Sigmoid colon (tissue), 7 donors: Measurements from ENCODE around the gene GAB2. TPM values are rescaled to one million over a fixed set of nuclear protein-coding genes. Genes with fewer than 3 reads are reported as not detected.
A peak's percentile ranks its signal among the peaks of the same experiment; 100 is the strongest.
"Not testable (repeated sequence)": the region's sequence is repeated elsewhere in the genome, so short reads cannot be mapped to it uniquely, and the experiment has no call there.

ENCODE experiments used
- DNase-seq: peaks from one replicate; pipeline ENCODE4 v3.0.0-alpha.2; 2019
- H3K27ac ChIP-seq, 4 donors: fragments of 200-600 bp; sonication (generic); one replicate each; pipeline ENCODE4 v1.5.1; 2016 to 2019; ENCODE audit warnings: mild to moderate bottlenecking in 1 of 4
- H3K27me3 ChIP-seq, 3 donors: fragments of 200-600 bp; sonication (generic); one replicate each; pipeline ENCODE4 v1.5.1; 2019; ENCODE audit warnings: mild to moderate bottlenecking in 1 of 3
- H3K36me3 ChIP-seq, 4 donors: fragments of 200-600 bp; sonication (generic); one replicate each; pipeline ENCODE4 v1.5.1; 2016 to 2019
- H3K4me1 ChIP-seq, 4 donors: fragments of 200-600 bp; sonication (generic); one replicate each; pipeline ENCODE4 v1.5.1; 2017 to 2019
- H3K4me3 ChIP-seq, 4 donors: fragments of 200-600 bp; sonication (generic); one replicate each; pipeline ENCODE4 v1.5.1; 2017 to 2019; ENCODE audit warnings: mild to moderate bottlenecking in 2 of 4, moderate library complexity in 1 of 4
- H3K9me3 ChIP-seq, 4 donors: fragments of 200-600 bp in 3 of 4; sonication (generic) in 3 of 4; one replicate each; pipeline versions ENCODE4 v1.5.1 to v1.6.1; 2013 to 2019
- EP300 ChIP-seq, 4 donors: sonication (generic); formaldehyde crosslinking; IDR thresholded peaks; one replicate each; pipeline ENCODE4 v1.6.1; 2017; ENCODE audit warnings: antibody characterized with exemption in 4 of 4
- POLR2A ChIP-seq, 2 donors: fragments of 450-650 bp; IDR thresholded peaks; one replicate each; pipeline ENCODE4 v1.6.1; 2016; ENCODE audit warnings: antibody characterized with exemption in 2 of 2, mild to moderate bottlenecking in 2 of 2, moderate library complexity in 2 of 2
- POLR2AphosphoS5 ChIP-seq, 4 donors: sonication (generic); formaldehyde crosslinking; IDR thresholded peaks; one replicate each; pipeline ENCODE4 v1.6.1; 2017; ENCODE audit warnings: antibody characterized with exemption in 4 of 4
- WGBS, 2 donors: extraction: QIAGEN DNeasy Blood & Tissue Kit; methylation state at CpG; one replicate each; pipeline ENCODE4 v1.1.7; 2013; 5-methylcytosine and 5-hydroxymethylcytosine counted together
- intact Hi-C: fragments of 100-400 bp; cut with DNase I; formaldehyde crosslinking; loops from one replicate; pipeline ENCODE4 v1.15.1; 2023
- polyA plus RNA-seq, 3 donors: library from polyadenylated mRNA; stranded (reverse); fragments of 200-250 nt; gene quantifications; one replicate each; pipeline ENCODE4 v1.2.3, GENCODE V29; 2013
- total RNA-seq, 4 donors: library from RNA; depleted of rRNA; stranded (reverse); fragments of >200 nt; gene quantifications; one replicate each; pipeline ENCODE4 v1.1.0, GENCODE V29; 2016
- TF ChIP-seq, protein P1 (sequence below), 4 experiments: fragments of 450-650 bp in 3 of 4; fragments of 200-600 bp in 1 of 4; IDR thresholded peaks; one replicate each; pipeline ENCODE4 v1.5.1; 2016 to 2019; ENCODE audit warnings: antibody characterized with exemption in 4 of 4, mild to moderate bottlenecking in 3 of 4, moderate library complexity in 2 of 4
- donor health status: healthy with polysubstance abuse.
- donor health status: Bipolar disorder and iron deficiency.
- donor health status: healthy.

The GAB2 gene
- total and polyA plus RNA-seq, 7 donors: 10.8 to 23.5 (median 13.6) TPM

GRCh38 chr11:78274739-78275138, 142.9 kb downstream of the GAB2 start:
- TF ChIP-seq POLR2AphosphoS5 (IDR thresholded peaks at IDR 0.05) (no peak), EP300 (IDR thresholded peaks at IDR 0.05) (no peak), POLR2A (IDR thresholded peaks at IDR 0.05) (no peak)
- TF ChIP-seq, protein P1, sequence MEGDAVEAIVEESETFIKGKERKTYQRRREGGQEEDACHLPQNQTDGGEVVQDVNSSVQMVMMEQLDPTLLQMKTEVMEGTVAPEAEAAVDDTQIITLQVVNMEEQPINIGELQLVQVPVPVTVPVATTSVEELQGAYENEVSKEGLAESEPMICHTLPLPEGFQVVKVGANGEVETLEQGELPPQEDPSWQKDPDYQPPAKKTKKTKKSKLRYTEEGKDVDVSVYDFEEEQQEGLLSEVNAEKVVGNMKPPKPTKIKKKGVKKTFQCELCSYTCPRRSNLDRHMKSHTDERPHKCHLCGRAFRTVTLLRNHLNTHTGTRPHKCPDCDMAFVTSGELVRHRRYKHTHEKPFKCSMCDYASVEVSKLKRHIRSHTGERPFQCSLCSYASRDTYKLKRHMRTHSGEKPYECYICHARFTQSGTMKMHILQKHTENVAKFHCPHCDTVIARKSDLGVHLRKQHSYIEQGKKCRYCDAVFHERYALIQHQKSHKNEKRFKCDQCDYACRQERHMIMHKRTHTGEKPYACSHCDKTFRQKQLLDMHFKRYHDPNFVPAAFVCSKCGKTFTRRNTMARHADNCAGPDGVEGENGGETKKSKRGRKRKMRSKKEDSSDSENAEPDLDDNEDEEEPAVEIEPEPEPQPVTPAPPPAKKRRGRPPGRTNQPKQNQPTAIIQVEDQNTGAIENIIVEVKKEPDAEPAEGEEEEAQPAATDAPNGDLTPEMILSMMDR (IDR thresholded peaks at IDR 0.05): no peak
- no peak for DNase-seq
- H3K4me1 ChIP-seq: no peaks in the 10 kb centered on the region
- H3K36me3 ChIP-seq: no peaks in the 10 kb centered on the region
- H3K4me3 ChIP-seq: no peak overlapping the region
- WGBS, 2 donors: 91% methylated on average over 3 of the region's 3 CpGs
- peaks cover 0 to 2% (median 0%) of the 10 kb centered on the region in 4 donors for H3K9me3 ChIP-seq
- no peaks in the 10 kb centered on the region for H3K27me3 ChIP-seq
- H3K27ac ChIP-seq: no peak overlapping the region
- intact Hi-C loops: no loop called here

DNA sequence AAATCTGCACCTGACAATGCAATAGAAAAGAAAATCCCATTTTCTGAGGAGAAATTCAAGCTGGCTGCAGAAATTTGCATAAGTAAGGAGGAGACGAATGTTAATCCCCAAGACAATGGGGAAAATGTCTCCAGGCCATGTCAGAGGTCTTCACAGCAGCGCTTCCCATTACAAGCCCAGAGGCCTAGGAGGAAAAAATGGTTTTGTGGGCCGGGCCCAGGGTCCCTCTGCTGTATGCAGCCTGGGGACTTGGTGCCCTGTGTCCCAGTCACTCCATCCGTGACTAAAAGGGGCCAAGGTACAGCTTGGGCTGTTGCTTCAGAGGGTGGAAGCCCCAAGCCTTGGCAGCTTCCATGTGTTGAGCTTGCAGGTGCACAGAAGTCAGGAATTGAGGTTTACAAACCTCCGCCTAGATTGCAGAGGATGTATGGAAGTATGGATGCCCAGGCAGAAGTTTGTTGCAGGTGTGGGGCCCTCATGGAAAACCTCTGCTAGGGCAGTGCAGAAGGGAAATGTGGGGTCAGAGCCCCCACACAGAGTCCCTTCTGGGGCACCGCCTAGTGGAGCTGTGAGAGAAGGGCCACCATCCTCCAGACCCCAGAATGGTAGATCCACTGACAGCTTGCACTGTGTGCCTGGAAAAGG, 144.9 kb downstream of the GAB2 start:
- H3K4me3 ChIP-seq, H3K9me3 ChIP-seq, DNase-seq, intact Hi-C loops, H3K27me3 ChIP-seq, H3K36me3 ChIP-seq, H3K4me1 ChIP-seq, H3K27ac ChIP-seq: not testable (repeated sequence)
- WGBS, 2 donors: 97 to 98% methylated on average over 6 of the region's 6 CpGs

- DNase-seq, H3K36me3 ChIP-seq, H3K4me1 ChIP-seq, H3K27me3 ChIP-seq, H3K4me3 ChIP-seq, H3K27ac ChIP-seq, H3K9me3 ChIP-seq, intact Hi-C loops: not testable (repeated sequence)
- 82 to 88% methylated on average over 2 of the region's 2 CpGs for WGBS, 2 donors
These were observed 145.8 kb downstream of the GAB2 start for GRCh38 chr11:78271801-78272200.

GRCh38 chr11:78270971-78271370, 146.6 kb downstream of the GAB2 start:
- TF ChIP-seq POLR2A (IDR thresholded peaks at IDR 0.05): no peak
- TF ChIP-seq POLR2AphosphoS5 (IDR thresholded peaks at IDR 0.05): no peak
- TF ChIP-seq EP300 (IDR thresholded peaks at IDR 0.05): no peak
- TF ChIP-seq, protein P1 (IDR thresholded peaks at IDR 0.05): no peak
- H3K36me3 ChIP-seq: no peaks in the 10 kb centered on the region
- peaks cover 0 to 2% (median 0%) of the 10 kb centered on the region in 4 donors for H3K9me3 ChIP-seq
- no peak for DNase-seq
- no peaks in the 10 kb centered on the region for H3K27me3 ChIP-seq
- peaks cover 0 to 6% (median 0%) of the 10 kb centered on the region in 4 donors for H3K4me1 ChIP-seq
- WGBS, 2 donors: 92 to 93% methylated on average over 2 of the region's 2 CpGs
- no peak overlapping the region for H3K4me3 ChIP-seq
- intact Hi-C loops: no loop called here
- H3K27ac ChIP-seq: no peak overlapping the region

DNA sequence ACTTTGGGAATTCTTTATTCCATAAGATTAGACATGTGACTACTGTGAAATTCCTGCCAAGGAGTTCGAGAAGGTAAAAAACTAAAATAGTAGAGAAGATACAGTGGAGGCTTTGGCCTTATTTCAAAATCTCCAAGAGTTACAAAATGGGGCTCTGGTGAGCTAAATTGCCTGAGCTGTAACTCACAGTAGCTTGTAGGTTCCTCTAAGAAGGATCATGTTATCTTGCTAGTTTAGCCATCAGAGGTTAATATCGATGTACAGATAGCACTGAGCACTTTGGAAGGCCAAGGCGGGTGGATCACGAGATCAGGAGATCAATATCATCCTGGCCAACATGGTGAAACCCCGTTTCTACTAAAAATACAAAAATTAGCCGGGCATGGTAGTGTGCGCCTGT, 147.8 kb downstream of the GAB2 start:
- Histone ChIP-seq H3K9me3 (peaks cover 0 to 2% (median 0%) of the 10 kb centered on the region in 4 donors), H3K4me3 (no peak overlapping the region), H3K27me3 (no peaks in the 10 kb centered on the region), H3K36me3 (no peaks in the 10 kb centered on the region), H3K4me1 (peaks cover 0 to 6% (median 0%) of the 10 kb centered on the region in 4 donors), H3K27ac (peak overlapping the region in 3 of 4 donors; percentile 50 to 53 (median 51))
- TF ChIP-seq, protein P1 (IDR thresholded peaks at IDR 0.05): no peak
- TF ChIP-seq POLR2AphosphoS5 (IDR thresholded peaks at IDR 0.05): no peak
- no peak for TF ChIP-seq POLR2A (IDR thresholded peaks at IDR 0.05)
- no peak for TF ChIP-seq EP300 (IDR thresholded peaks at IDR 0.05)
- DNase-seq: no peak
- WGBS, 2 donors: 91 to 98% methylated on average over 7 of the region's 7 CpGs
- intact Hi-C loops: no loop called here
